Trophoblast cell (in vitro differentiated cells and primary cell): ENCODE measurements around the gene MAP2K5.

ENCODE experiments used
- DNase-seq, 2 donors: peaks; one replicate each; pipeline ENCODE4 v3.0.0-alpha.2; 2016
- H2AFZ ChIP-seq: 2 replicates; pipeline ENCODE4 v1.6.1; 2013; ENCODE audit warnings: low read length, moderate library complexity, mild to moderate bottlenecking; ENCODE audit not compliant: insufficient read depth, poor library complexity
- H2AK5ac ChIP-seq: 2 replicates; pipeline ENCODE4 v1.6.1; 2013; ENCODE audit warnings: mild to moderate bottlenecking, low read length
- H2BK120ac ChIP-seq: 2 replicates; pipeline ENCODE4 v1.6.1; 2013; ENCODE audit warnings: low read length, mild to moderate bottlenecking, moderate library complexity; ENCODE audit not compliant: insufficient read depth, poor library complexity
- H2BK12ac ChIP-seq: 2 replicates; pipeline ENCODE4 v1.6.1; 2013; ENCODE audit warnings: mild to moderate bottlenecking, low read length, moderate library complexity
- H2BK5ac ChIP-seq: 2 replicates; pipeline ENCODE4 v1.6.1; 2013; ENCODE audit warnings: low read length, low read depth, moderate library complexity, mild to moderate bottlenecking; ENCODE audit not compliant: poor library complexity
- H3K14ac ChIP-seq: 2 replicates; pipeline ENCODE4 v1.6.1; 2013; ENCODE audit warnings: mild to moderate bottlenecking, low read length
- H3K18ac ChIP-seq: 2 replicates; pipeline ENCODE4 v1.6.1; 2013; ENCODE audit warnings: mild to moderate bottlenecking, low read length
- H3K23ac ChIP-seq: 2 replicates; pipeline ENCODE4 v1.6.1; 2013; ENCODE audit warnings: low read length
- H3K27ac ChIP-seq: 2 replicates; pipeline ENCODE4 v1.5.1; 2013; ENCODE audit warnings: low read depth, mild to moderate bottlenecking, inconsistent platforms, low read length, moderate library complexity
- H3K27me3 ChIP-seq: 2 replicates; pipeline ENCODE4 v1.6.1; 2013; ENCODE audit warnings: inconsistent platforms, mild to moderate bottlenecking, low read length, moderate library complexity; ENCODE audit not compliant: insufficient read depth
- H3K36me3 ChIP-seq, 2 experiments: 1 replicate in 1 of 2; 2 replicates in 1 of 2; pipeline ENCODE4 v1.6.1; 2013; ENCODE audit warnings: low read length in 2 of 2, mild to moderate bottlenecking in 2 of 2, moderate library complexity in 1 of 2; ENCODE audit not compliant: insufficient read depth in 2 of 2, control insufficient read depth in 1 of 2
- H3K4ac ChIP-seq: 2 replicates; pipeline ENCODE4 v1.6.1; 2013; ENCODE audit warnings: low read depth, mild to moderate bottlenecking, low read length, moderate library complexity
- H3K4me1 ChIP-seq, 2 experiments: 1 replicate in 1 of 2; 2 replicates in 1 of 2; pipeline ENCODE4 v1.6.1; 2013; ENCODE audit warnings: low read length in 2 of 2, mild to moderate bottlenecking in 2 of 2, moderate library complexity in 1 of 2; ENCODE audit not compliant: insufficient read depth in 2 of 2, control insufficient read depth in 1 of 2
- H3K4me2 ChIP-seq: 2 replicates; pipeline ENCODE4 v1.6.1; 2013; ENCODE audit warnings: inconsistent platforms, mild to moderate bottlenecking, low read length, moderate library complexity
- H3K4me3 ChIP-seq: 2 replicates; pipeline ENCODE4 v1.5.1; 2013; ENCODE audit warnings: mild to moderate bottlenecking, low read depth, low read length, inconsistent platforms
- H3K79me1 ChIP-seq: one replicate; pipeline ENCODE4 v1.6.1; 2013; ENCODE audit warnings: low read length
- H3K79me2 ChIP-seq: 2 replicates; pipeline ENCODE4 v1.6.1; 2013; ENCODE audit warnings: low read length, mild to moderate bottlenecking; ENCODE audit not compliant: control insufficient read depth, insufficient read depth, poor library complexity
- H3K9ac ChIP-seq: 2 replicates; pipeline ENCODE4 v1.6.1; 2013; ENCODE audit warnings: mild to moderate bottlenecking, low read length
- H3K9me3 ChIP-seq: 2 replicates; pipeline ENCODE4 v1.6.1; 2013; ENCODE audit warnings: low read depth, mild to moderate bottlenecking, control low read depth, inconsistent platforms, low read length; ENCODE audit not compliant: insufficient read depth
- H4K12ac ChIP-seq: 2 replicates; pipeline ENCODE4 v1.6.1; 2013; ENCODE audit warnings: low read depth, mild to moderate bottlenecking, low read length, moderate library complexity
- H4K8ac ChIP-seq: 2 replicates; pipeline ENCODE4 v1.6.1; 2013; ENCODE audit warnings: low read depth, mild to moderate bottlenecking, low read length, moderate library complexity
- H4K91ac ChIP-seq: one replicate; pipeline ENCODE4 v1.6.1; 2013; ENCODE audit warnings: low read depth, mild to moderate bottlenecking, low read length, moderate library complexity
- WGBS: extraction: QIAGEN DNeasy Blood & Tissue Kit; methylation state at CpG from one replicate; pipeline ENCODE4 v1.1.7; 2013; ENCODE audit warnings: missing lambda C conversion rate; ENCODE audit not compliant: insufficient read length, insufficient coverage; ENCODE audit errors: extremely low coverage; 5-methylcytosine and 5-hydroxymethylcytosine counted together

MAP2K5 gene

DNA sequence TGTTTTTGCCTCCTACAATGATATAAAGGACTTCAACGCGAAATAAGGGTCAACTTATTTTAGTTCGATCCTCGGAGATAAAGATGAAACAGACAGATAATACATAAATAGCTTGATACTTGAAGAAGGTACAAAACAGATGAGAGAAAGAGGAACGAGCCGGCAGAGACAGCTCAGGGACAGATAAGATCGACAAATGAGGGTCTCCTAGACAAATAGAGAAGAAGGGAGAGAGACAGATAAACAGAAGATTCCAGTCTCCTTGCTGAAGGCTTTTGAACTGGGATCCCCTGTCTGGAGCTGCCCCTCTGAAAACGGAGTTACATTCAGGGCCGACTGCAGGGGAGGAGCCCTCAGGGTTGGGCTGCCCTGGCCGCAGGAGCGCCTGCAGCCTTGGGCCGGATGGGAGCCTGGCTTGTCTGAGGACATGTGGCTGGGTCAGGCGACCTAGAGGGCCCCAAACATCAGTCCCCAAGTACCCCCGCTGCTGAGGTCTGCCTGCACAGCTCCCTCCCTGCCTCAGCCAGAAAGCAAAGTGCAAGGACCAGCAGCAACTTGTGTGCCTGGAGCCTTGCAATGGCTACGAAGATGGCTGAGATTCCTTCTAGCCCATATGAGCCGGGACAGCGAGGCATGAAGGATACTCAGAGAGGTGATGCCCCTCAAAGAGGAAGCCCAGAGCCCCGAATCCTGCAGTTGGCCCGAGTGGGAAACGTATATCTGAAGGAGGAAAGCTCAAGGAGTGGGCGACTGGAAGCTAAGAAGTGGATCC is 281.9 kb downstream of the MAP2K5 start:
- Histone ChIP-seq H3K4me3 (no peak overlapping the region), H3K9me3 (peaks cover 37% of the 10 kb centered on the region), H3K14ac (no peak overlapping the region), H4K8ac (no peak overlapping the region), H3K79me2 (no peaks in the 10 kb centered on the region), H3K27me3 (peaks cover 96% of the 10 kb centered on the region), H2BK12ac (no peak overlapping the region), H3K27ac (no peak overlapping the region), H2AFZ (no peak overlapping the region), H3K4me1 (peaks cover 3 to 9% of the 10 kb centered on the region in 2 experiments), H3K79me1 (no peaks in the 10 kb centered on the region), H3K9ac (no peak overlapping the region), H3K4me2 (no peak overlapping the region), H4K12ac (no peak overlapping the region), H2AK5ac (no peak overlapping the region), H3K4ac (no peak overlapping the region), H3K23ac (no peak overlapping the region), H4K91ac (no peak overlapping the region), H3K36me3 (no peaks in the 10 kb centered on the region), H2BK5ac (no peak overlapping the region), H3K18ac (no peak overlapping the region), H2BK120ac (no peak overlapping the region)
- no CpG with 5 or more reads among the region's 21 CpGs for WGBS
- DNase-seq, result no peak

DNA sequence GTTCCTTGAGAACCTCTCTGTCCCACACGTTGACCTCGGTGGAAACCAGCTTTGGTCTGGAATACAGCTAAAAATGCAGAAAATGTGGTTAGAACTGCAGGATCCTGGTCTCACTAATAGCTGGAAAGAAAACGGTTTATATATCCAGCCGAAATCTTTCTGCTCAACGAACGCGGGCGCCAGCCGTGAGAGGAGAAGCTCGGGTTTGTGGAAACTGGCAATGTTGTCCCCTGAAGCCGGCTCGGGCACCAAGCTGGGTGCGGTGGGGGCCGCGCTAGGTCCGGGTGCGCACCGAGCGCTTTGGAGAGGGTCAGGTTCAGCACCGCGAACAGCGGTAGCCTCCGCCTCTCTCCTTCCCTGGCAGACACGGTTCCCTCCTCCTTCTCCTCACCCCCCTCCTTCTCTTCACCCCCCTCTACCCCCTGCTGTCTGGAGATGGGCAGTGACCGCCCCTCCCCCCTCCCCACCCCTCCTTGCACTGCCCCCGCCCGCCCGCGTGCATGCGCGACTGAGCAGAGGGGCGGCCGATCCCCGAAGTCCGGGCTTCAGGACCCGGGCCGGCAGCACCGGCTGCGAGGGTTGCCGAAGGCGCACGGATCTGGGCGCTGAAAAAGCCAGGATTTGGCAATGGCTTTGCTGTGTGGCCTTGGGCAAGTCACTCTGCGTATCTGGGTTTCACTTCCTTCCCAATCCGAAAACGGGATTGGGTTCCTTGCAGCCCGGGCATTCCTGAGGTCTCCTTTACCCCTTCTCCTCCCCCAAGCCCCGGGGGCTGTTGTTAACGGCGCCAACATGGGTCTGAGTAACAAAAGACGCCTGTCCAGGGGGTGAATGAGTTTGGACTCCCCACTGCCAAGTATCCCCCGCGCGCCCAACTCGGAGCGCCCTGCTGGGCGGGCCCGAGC is 282.7 kb downstream of the MAP2K5 start, which contains the start of gene SKOR1:
SKOR1 (plus strand) TSS at position 534 of the 905 bp plus-strand sequence; CDS start at position 628, 94 bp downstream.
- no peak within 1 kb of the TSS for H2BK5ac ChIP-seq
- H4K91ac ChIP-seq, result no peak within 1 kb of the TSS
- H3K79me1 ChIP-seq, result no peaks in the 10 kb centered on the region
- no peak within 1 kb of the TSS for H3K18ac ChIP-seq
- H3K27me3 ChIP-seq, result peaks cover 97% of the 10 kb centered on the region
- no peak within 1 kb of the TSS for H4K12ac ChIP-seq
- no peaks in the 10 kb centered on the region for H3K79me2 ChIP-seq
- peaks cover 3 to 9% of the 10 kb centered on the region in 2 experiments for H3K4me1 ChIP-seq
- H2AFZ ChIP-seq, result no peak within 1 kb of the TSS
- peak; percentile 8 to 44 for DNase-seq
- H3K36me3 ChIP-seq, result no peaks in the 10 kb centered on the region
- peaks cover 31% of the 10 kb centered on the region for H3K9me3 ChIP-seq
- H3K4me3 ChIP-seq, result no peak within 1 kb of the TSS
- H2AK5ac ChIP-seq, result no peak within 1 kb of the TSS
- peak within 1 kb of the TSS; percentile 60 for H3K23ac ChIP-seq
- no peak within 1 kb of the TSS for H3K27ac ChIP-seq
- H3K4me2 ChIP-seq, result peak within 1 kb of the TSS; percentile 3
- no peak within 1 kb of the TSS for H2BK12ac ChIP-seq
- no peak within 1 kb of the TSS for H3K4ac ChIP-seq
- H3K9ac ChIP-seq, result no peak within 1 kb of the TSS
- no CpG with 5 or more reads among the region's 58 CpGs for WGBS
- H4K8ac ChIP-seq, result no peak within 1 kb of the TSS
- no peak within 1 kb of the TSS for H2BK120ac ChIP-seq
- H3K14ac ChIP-seq, result no peak within 1 kb of the TSS

DNA sequence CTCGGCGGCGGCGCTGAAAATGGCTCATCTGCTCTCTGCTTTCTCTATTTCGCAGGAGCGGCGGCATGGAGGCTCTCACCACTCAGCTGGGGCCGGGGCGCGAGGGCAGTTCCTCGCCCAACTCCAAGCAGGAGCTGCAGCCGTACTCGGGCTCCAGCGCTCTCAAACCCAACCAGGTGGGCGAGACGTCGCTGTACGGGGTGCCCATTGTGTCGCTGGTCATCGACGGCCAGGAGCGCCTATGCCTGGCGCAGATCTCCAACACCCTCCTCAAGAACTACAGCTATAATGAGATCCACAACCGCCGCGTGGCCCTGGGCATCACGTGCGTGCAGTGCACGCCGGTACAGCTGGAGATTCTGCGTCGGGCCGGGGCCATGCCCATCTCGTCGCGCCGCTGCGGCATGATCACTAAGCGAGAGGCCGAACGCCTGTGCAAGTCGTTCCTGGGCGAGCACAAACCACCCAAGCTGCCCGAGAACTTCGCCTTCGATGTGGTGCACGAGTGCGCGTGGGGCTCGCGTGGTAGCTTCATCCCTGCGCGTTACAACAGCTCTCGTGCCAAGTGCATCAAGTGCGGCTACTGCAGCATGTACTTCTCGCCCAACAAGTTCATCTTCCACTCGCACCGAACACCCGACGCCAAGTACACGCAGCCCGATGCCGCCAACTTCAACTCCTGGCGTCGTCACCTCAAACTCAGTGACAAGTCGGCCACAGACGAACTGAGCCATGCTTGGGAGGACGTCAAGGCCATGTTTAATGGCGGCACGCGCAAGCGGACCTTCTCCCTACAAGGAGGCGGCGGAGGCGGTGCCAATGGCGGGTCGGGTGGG is 283.6 kb downstream of the MAP2K5 start:
- Histone ChIP-seq H3K36me3 (no peaks in the 10 kb centered on the region), H3K79me1 (no peaks in the 10 kb centered on the region), H4K12ac (no peak overlapping the region), H2AFZ (no peak overlapping the region), H3K18ac (no peak overlapping the region), H3K9ac (no peak overlapping the region), H2AK5ac (no peak overlapping the region), H3K14ac (no peak overlapping the region), H2BK120ac (no peak overlapping the region), H3K4ac (no peak overlapping the region), H3K23ac (peak overlapping the region; percentile 60), H3K4me2 (peak overlapping the region; percentile 3), H4K91ac (no peak overlapping the region), H2BK12ac (no peak overlapping the region), H3K27ac (no peak overlapping the region), H4K8ac (no peak overlapping the region), H3K4me1 (peaks cover 3 to 9% of the 10 kb centered on the region in 2 experiments), H3K27me3 (peaks cover 98% of the 10 kb centered on the region), H3K9me3 (peaks cover 31% of the 10 kb centered on the region), H3K79me2 (no peaks in the 10 kb centered on the region), H3K4me3 (no peak overlapping the region), H2BK5ac (no peak overlapping the region)
- no peak for DNase-seq
- no CpG with 5 or more reads among the region's 77 CpGs for WGBS
